ENCODE results near the gene IFT52. TPM values are rescaled to one million over a fixed set of nuclear protein-coding genes. Genes with fewer than 3 reads are reported as not detected.

The IFT52 gene
- total and polyA plus RNA-seq, 2 experiments from 2014 or later, result 21.8 to 39.8 TPM

DNA sequence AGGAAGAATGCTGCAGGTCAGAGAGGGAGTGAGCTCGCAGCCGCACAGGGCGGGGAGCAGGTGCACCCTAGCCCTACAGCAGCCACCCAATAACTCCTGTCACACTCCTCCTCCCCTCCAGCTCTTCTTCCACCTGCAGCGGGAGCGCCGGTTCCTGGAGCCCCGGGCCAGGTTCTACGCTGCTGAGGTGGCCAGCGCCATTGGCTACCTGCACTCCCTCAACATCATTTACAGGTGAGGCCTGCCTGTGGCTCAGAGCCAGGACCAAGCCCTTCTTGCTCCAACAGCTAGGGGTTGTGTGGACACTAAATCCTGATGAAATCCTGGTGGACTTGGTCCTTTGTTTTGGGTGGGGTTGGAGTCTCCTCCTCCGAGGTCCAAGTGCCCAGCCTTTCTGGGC lies 20.2 kb upstream of the IFT52 start:
- no peaks in the 10 kb centered on the region for H4K20me1 ChIP-seq (ENCODE audit: insufficient read depth, poor library complexity, severe bottlenecking)
- H3K27ac ChIP-seq, result no peak overlapping the region
- no peaks in the 10 kb centered on the region for H3K9me2 ChIP-seq (replicated peaks; ENCODE audit: insufficient read depth)
- H2AFZ ChIP-seq, result no peak overlapping the region
- H3K36me3 ChIP-seq (replicated peaks; ENCODE audit: insufficient read depth, low read depth), result no peaks in the 10 kb centered on the region
- WGBS (ENCODE audit: low lambda C conversion rate, missing lambda C conversion rate), result 88% methylated on average over 10 of the region's 10 CpGs
- H3K4me1 ChIP-seq (ENCODE audit: insufficient read depth), result no peaks in the 10 kb centered on the region
- DNase-seq (ENCODE audit: low spot score), result no peak
- TF ChIP-seq EZH2phosphoT487 (IDR thresholded peaks at IDR 0.05; ENCODE audit: low read depth, severe bottlenecking, unreplicated experiment) (no peak), EZH2 (IDR thresholded peaks at IDR 0.05; ENCODE audit: borderline replicate concordance) (no peak), CTCF (IDR thresholded peaks at IDR 0.05; ENCODE audit: poor library complexity) (no peak)
- H3K4me3 ChIP-seq, result no peak overlapping the region
- H3K27me3 ChIP-seq, result no peaks in the 10 kb centered on the region
- H3K79me2 ChIP-seq, result no peaks in the 10 kb centered on the region
- H3K4me2 ChIP-seq, result no peak overlapping the region
- no peaks in the 10 kb centered on the region for H3K9me3 ChIP-seq (ENCODE audit: low read depth)

GRCh38 chr20:43571310-43571709 lies 19.4 kb upstream of the IFT52 start:
- Histone ChIP-seq H3K79me2 (no peaks in the 10 kb centered on the region), H3K9me2 (replicated peaks; ENCODE audit: insufficient read depth) (no peaks in the 10 kb centered on the region), H3K27me3 (no peaks in the 10 kb centered on the region), H3K27ac (no peak overlapping the region), H4K20me1 (ENCODE audit: insufficient read depth, poor library complexity, severe bottlenecking) (no peaks in the 10 kb centered on the region), H3K9me3 (ENCODE audit: low read depth) (no peaks in the 10 kb centered on the region), H3K4me1 (ENCODE audit: insufficient read depth) (no peaks in the 10 kb centered on the region), H2AFZ (no peak overlapping the region), H3K4me3 (no peak overlapping the region), H3K36me3 (replicated peaks; ENCODE audit: insufficient read depth, low read depth) (no peaks in the 10 kb centered on the region), H3K4me2 (no peak overlapping the region)
- no peak for TF ChIP-seq CTCF (IDR thresholded peaks at IDR 0.05; ENCODE audit: poor library complexity)
- no peak for TF ChIP-seq EZH2 (IDR thresholded peaks at IDR 0.05; ENCODE audit: borderline replicate concordance)
- TF ChIP-seq EZH2phosphoT487 (IDR thresholded peaks at IDR 0.05; ENCODE audit: low read depth, severe bottlenecking, unreplicated experiment), result no peak
- no peak for DNase-seq (ENCODE audit: low spot score)
- WGBS (ENCODE audit: low lambda C conversion rate, missing lambda C conversion rate), result 96% methylated on average over 3 of the region's 3 CpGs

- Histone ChIP-seq H3K4me3 (no peak overlapping the region), H3K9me2 (replicated peaks; ENCODE audit: insufficient read depth) (no peaks in the 10 kb centered on the region), H3K9me3 (ENCODE audit: low read depth) (no peaks in the 10 kb centered on the region), H2AFZ (no peak overlapping the region), H3K36me3 (replicated peaks; ENCODE audit: insufficient read depth, low read depth) (no peaks in the 10 kb centered on the region), H3K79me2 (no peaks in the 10 kb centered on the region), H3K4me2 (no peak overlapping the region), H3K27ac (no peak overlapping the region), H3K27me3 (no peaks in the 10 kb centered on the region), H3K4me1 (ENCODE audit: insufficient read depth) (no peaks in the 10 kb centered on the region), H4K20me1 (ENCODE audit: insufficient read depth, poor library complexity, severe bottlenecking) (no peaks in the 10 kb centered on the region)
- TF ChIP-seq EZH2 (IDR thresholded peaks at IDR 0.05; ENCODE audit: borderline replicate concordance) (no peak), CTCF (IDR thresholded peaks at IDR 0.05; ENCODE audit: poor library complexity) (no peak), EZH2phosphoT487 (IDR thresholded peaks at IDR 0.05; ENCODE audit: low read depth, severe bottlenecking, unreplicated experiment) (no peak)
- WGBS (ENCODE audit: low lambda C conversion rate, missing lambda C conversion rate), result 89% methylated on average over 6 of the region's 6 CpGs
- no peak for DNase-seq (ENCODE audit: low spot score)
These were observed 19.0 kb upstream of the IFT52 start for GRCh38 chr20:43571771-43572170.

DNA sequence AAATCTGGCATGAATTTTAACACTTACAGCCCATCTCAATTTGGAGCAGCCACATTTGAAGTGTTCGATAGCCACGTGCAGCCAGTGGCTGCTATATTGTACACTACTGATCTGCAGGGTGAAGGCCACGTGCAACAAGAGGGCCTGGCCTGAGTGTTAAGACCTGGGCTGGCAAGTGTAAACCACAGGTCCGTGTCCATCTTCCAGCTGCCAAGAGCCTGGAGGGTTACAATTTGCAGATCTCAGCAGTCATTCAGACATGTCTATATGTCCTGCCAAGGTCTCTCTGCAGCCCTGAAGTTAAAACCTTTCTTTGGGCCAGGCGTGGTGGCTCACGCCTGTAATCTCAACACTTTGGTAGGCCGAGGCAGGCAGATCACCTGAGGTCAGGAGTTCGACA lies 17.8 kb upstream of the IFT52 start:
- H2AFZ ChIP-seq, result no peak overlapping the region
- no peaks in the 10 kb centered on the region for H3K36me3 ChIP-seq (replicated peaks; ENCODE audit: insufficient read depth, low read depth)
- no peaks in the 10 kb centered on the region for H3K4me1 ChIP-seq (ENCODE audit: insufficient read depth)
- no peak overlapping the region for H3K4me2 ChIP-seq
- H3K27ac ChIP-seq, result no peak overlapping the region
- no peak for DNase-seq (ENCODE audit: low spot score)
- TF ChIP-seq EZH2phosphoT487 (IDR thresholded peaks at IDR 0.05; ENCODE audit: low read depth, severe bottlenecking, unreplicated experiment) (no peak), EZH2 (IDR thresholded peaks at IDR 0.05; ENCODE audit: borderline replicate concordance) (no peak), CTCF (IDR thresholded peaks at IDR 0.05; ENCODE audit: poor library complexity) (no peak)
- H3K4me3 ChIP-seq, result no peak overlapping the region
- no peaks in the 10 kb centered on the region for H3K79me2 ChIP-seq
- no peaks in the 10 kb centered on the region for H3K9me2 ChIP-seq (replicated peaks; ENCODE audit: insufficient read depth)
- no peaks in the 10 kb centered on the region for H4K20me1 ChIP-seq (ENCODE audit: insufficient read depth, poor library complexity, severe bottlenecking)
- no peaks in the 10 kb centered on the region for H3K9me3 ChIP-seq (ENCODE audit: low read depth)
- no peaks in the 10 kb centered on the region for H3K27me3 ChIP-seq
- 92% methylated on average over 8 of the region's 8 CpGs for whole genome bisulfite sequencing (ENCODE audit: low lambda C conversion rate, missing lambda C conversion rate)

All from hepatocyte (in vitro differentiated cells).